HG02970 (cell line): Measurements from ENCODE around the gene PLEK2.
"Not testable (repeated sequence)": the region's sequence is repeated elsewhere in the genome, so short reads cannot be mapped to it uniquely, and the experiment has no call there.

Source experiments
- ATAC-seq: cut with Tn5 transposase; IDR thresholded peaks from one replicate; pipeline ENCODE4 v1.9.1; 2021; ENCODE audit warnings: mild to moderate bottlenecking, moderate library complexity, moderate number of reproducible peaks; ENCODE audit not compliant: unreplicated experiment, low FRiP score

PLEK2 gene

GRCh38 chr14:67370830-67371229 lies 41.1 kb downstream of the PLEK2 start:
- ATAC-seq, result no peak

GRCh38 chr14:67365476-67365875 lies 46.5 kb downstream of the PLEK2 start:
- no peak for ATAC-seq

GRCh38 chr14:67360470-67361206 lies 51.3 kb downstream of the PLEK2 start:
- ATAC-seq, result peak; percentile 2

- ATAC-seq, result peak; percentile 93
These were observed 52.0 kb downstream of the PLEK2 start, which contains the start of the genes ATP6V1D and EIF2S1 for GRCh38 chr14:67359775-67360469. Gene ATP6V1D (minus strand): TSS chr14:67359804. CDS start chr14:67359698, 106 bp downstream. Gene EIF2S1 (plus strand): TSS chr14:67360328. CDS start chr14:67364768, 4,440 bp downstream.

- peak; percentile 2 for ATAC-seq
These were observed 52.8 kb downstream of the PLEK2 start for GRCh38 chr14:67358924-67359774.

GRCh38 chr14:67357969-67358354 lies 54.0 kb downstream of the PLEK2 start:
- no peak for ATAC-seq

GRCh38 chr14:67357186-67357968 lies 54.6 kb downstream of the PLEK2 start:
- no peak for ATAC-seq

- ATAC-seq, result no peak
These were observed 59.9 kb downstream of the PLEK2 start for GRCh38 chr14:67352055-67352454.

GRCh38 chr14:67345583-67345982 lies 66.4 kb downstream of the PLEK2 start:
- ATAC-seq, result no peak

GRCh38 chr14:67343601-67344230 lies 68.2 kb downstream of the PLEK2 start:
- no peak for ATAC-seq

GRCh38 chr14:67341231-67341630 lies 70.7 kb downstream of the PLEK2 start:
- not testable (repeated sequence) for ATAC-seq
